Activated CD4-positive, CD25-positive, alpha-beta regulatory T cell treated with anti-CD3 and anti-CD28 coated beads, Interleukin-2, amount 50 U/mL, for 72 hours (primary cell): ENCODE results near the gene FAM53B.
A peak's percentile ranks its signal among the peaks of the same experiment; 100 is the strongest.

ENCODE experiments used
- DNase-seq: peaks from one replicate; pipeline ENCODE4 v3.0.0; 2021

Gene FAM53B

GRCh38 chr10:124658591-124659242 is 85.5 kb downstream of the FAM53B start:
- no peak for DNase-seq

- no peak for DNase-seq
Measured at GRCh38 chr10:124657806-124658205, 86.4 kb downstream of the FAM53B start.

- no peak for DNase-seq
Measured at GRCh38 chr10:124656541-124656940, 87.6 kb downstream of the FAM53B start.

GRCh38 chr10:124656113-124656490 is 88.1 kb downstream of the FAM53B start:
- no peak for DNase-seq

GRCh38 chr10:124655191-124656112 is 88.7 kb downstream of the FAM53B start:
- no peak for DNase-seq

- DNase-seq = no peak
Measured at GRCh38 chr10:124654686-124655085, 89.5 kb downstream of the FAM53B start.

- no peak for DNase-seq
Measured at GRCh38 chr10:124653811-124654651, 90.1 kb downstream of the FAM53B start.

GRCh38 chr10:124653311-124653710 is 90.9 kb downstream of the FAM53B start:
- DNase-seq = no peak

- DNase-seq = no peak
Measured at GRCh38 chr10:124652701-124653100, 91.5 kb downstream of the FAM53B start.

GRCh38 chr10:124652200-124652599 is 92.0 kb downstream of the FAM53B start:
- DNase-seq = no peak

- DNase-seq = no peak
Measured at GRCh38 chr10:124651402-124651891, 92.7 kb downstream of the FAM53B start.

GRCh38 chr10:124650820-124651401 is 93.3 kb downstream of the FAM53B start:
- peak; percentile 70 for DNase-seq

- DNase-seq = no peak
Measured at GRCh38 chr10:124650263-124650662, 93.9 kb downstream of the FAM53B start.

GRCh38 chr10:124649214-124649613 is 95.0 kb downstream of the FAM53B start:
- no peak for DNase-seq

GRCh38 chr10:124648738-124649137 is 95.4 kb downstream of the FAM53B start:
- DNase-seq = no peak

- DNase-seq = no peak
Measured at GRCh38 chr10:124648131-124648475, 96.1 kb downstream of the FAM53B start.

GRCh38 chr10:124647421-124648130 is 96.6 kb downstream of the FAM53B start:
- peak; percentile 55 for DNase-seq

- DNase-seq = no peak
Measured at GRCh38 chr10:124646483-124647352, 97.5 kb downstream of the FAM53B start.

- DNase-seq = no peak
Measured at GRCh38 chr10:124645467-124646095, 98.6 kb downstream of the FAM53B start.

GRCh38 chr10:124644771-124645415 is 99.3 kb downstream of the FAM53B start:
- DNase-seq = no peak
